Measurements from ENCODE around the gene DTL.
"Not testable (repeated sequence)": the region's sequence is repeated elsewhere in the genome, so short reads cannot be mapped to it uniquely, and the experiment has no call there.

DTL gene

GRCh38 chr1:212035123-212035834 lies at the start of gene DTL, which contains the start of gene INTS7:
Gene DTL, plus strand, starts transcription at chr1:212035748. Its CDS starts 143 bp downstream, at chr1:212035891.
Gene INTS7, minus strand, starts transcription at chr1:212035557. Its CDS starts 120 bp downstream, at chr1:212035437.
- Histone ChIP-seq H3K36me3 (ENCODE audit: insufficient read depth, low read depth, low read length) (peaks cover 30% of the 10 kb centered on the region), H3K9me3 (ENCODE audit: insufficient read depth, low read depth, low read length) (no peaks in the 10 kb centered on the region), H3K27me3 (ENCODE audit: insufficient read depth, low read length) (no peaks in the 10 kb centered on the region), H3K4me1 (ENCODE audit: insufficient read depth, low read length) (peaks cover 10% of the 10 kb centered on the region), H3K27ac (ENCODE audit: low read length) (peak within 1 kb of the TSS; percentile 99), H3K9ac (ENCODE audit: low read depth, low read length) (peak within 1 kb of the TSS; percentile 97), H3K4me3 (ENCODE audit: low read length) (peak within 1 kb of the TSS; percentile 99)

GRCh38 chr1:211986628-211987254 lies 48.8 kb upstream of the DTL start:
- Histone ChIP-seq H3K36me3 (ENCODE audit: insufficient read depth, low read depth, low read length) (peaks cover 40% of the 10 kb centered on the region), H3K9me3 (ENCODE audit: insufficient read depth, low read depth, low read length) (no peaks in the 10 kb centered on the region), H3K27me3 (ENCODE audit: insufficient read depth, low read length) (no peaks in the 10 kb centered on the region), H3K27ac (ENCODE audit: low read length) (no peak overlapping the region), H3K4me1 (ENCODE audit: insufficient read depth, low read length) (no peaks in the 10 kb centered on the region), H3K9ac (ENCODE audit: low read depth, low read length) (no peak overlapping the region), H3K4me3 (ENCODE audit: low read length) (no peak overlapping the region)

- H3K27ac ChIP-seq (ENCODE audit: low read length): no peak overlapping the region
- H3K4me3 ChIP-seq (ENCODE audit: low read length): no peak overlapping the region
- peaks cover 3% of the 10 kb centered on the region; the same call in 1 of the 2 replicates for H3K4me1 ChIP-seq (ENCODE audit: insufficient read depth, low read length)
- H3K27me3 ChIP-seq (ENCODE audit: insufficient read depth, low read length): no peaks in the 10 kb centered on the region
- peaks cover 13% of the 10 kb centered on the region; the same call in 1 of the 2 replicates for H3K36me3 ChIP-seq (ENCODE audit: insufficient read depth, low read depth, low read length)
- H3K9me3 ChIP-seq (ENCODE audit: insufficient read depth, low read depth, low read length): no peaks in the 10 kb centered on the region
- no peak overlapping the region for H3K9ac ChIP-seq (ENCODE audit: low read depth, low read length)
These were observed 43.9 kb upstream of the DTL start for GRCh38 chr1:211991695-211992094.

GRCh38 chr1:211997426-211997825 lies 38.1 kb upstream of the DTL start:
- not testable (repeated sequence) for H3K4me3 ChIP-seq (ENCODE audit: low read length); H3K9ac ChIP-seq (ENCODE audit: low read depth, low read length); H3K4me1 ChIP-seq (ENCODE audit: insufficient read depth, low read length); H3K27me3 ChIP-seq (ENCODE audit: insufficient read depth, low read length); H3K27ac ChIP-seq (ENCODE audit: low read length); H3K9me3 ChIP-seq (ENCODE audit: insufficient read depth, low read depth, low read length)
- peaks cover 16% of the 10 kb centered on the region for H3K36me3 ChIP-seq (ENCODE audit: insufficient read depth, low read depth, low read length)

GRCh38 chr1:212002536-212002935 lies 33.0 kb upstream of the DTL start:
- peak overlapping the region; percentile 38 for H3K27ac ChIP-seq (ENCODE audit: low read length)
- H3K4me3 ChIP-seq (ENCODE audit: low read length): no peak overlapping the region
- H3K4me1 ChIP-seq (ENCODE audit: insufficient read depth, low read length): peaks cover 9% of the 10 kb centered on the region; the same call in 1 of the 2 replicates
- H3K27me3 ChIP-seq (ENCODE audit: insufficient read depth, low read length): no peaks in the 10 kb centered on the region
- H3K36me3 ChIP-seq (ENCODE audit: insufficient read depth, low read depth, low read length): peaks cover 30% of the 10 kb centered on the region
- no peak overlapping the region for H3K9ac ChIP-seq (ENCODE audit: low read depth, low read length)
- H3K9me3 ChIP-seq (ENCODE audit: insufficient read depth, low read depth, low read length): no peaks in the 10 kb centered on the region

- Histone ChIP-seq H3K4me3 (ENCODE audit: low read length) (no peak overlapping the region), H3K36me3 (ENCODE audit: insufficient read depth, low read depth, low read length) (peaks cover 41% of the 10 kb centered on the region), H3K4me1 (ENCODE audit: insufficient read depth, low read length) (peaks cover 9% of the 10 kb centered on the region; the same call in 1 of the 2 replicates), H3K27me3 (ENCODE audit: insufficient read depth, low read length) (no peaks in the 10 kb centered on the region), H3K27ac (ENCODE audit: low read length) (no peak overlapping the region), H3K9me3 (ENCODE audit: insufficient read depth, low read depth, low read length) (no peaks in the 10 kb centered on the region), H3K9ac (ENCODE audit: low read depth, low read length) (no peak overlapping the region)
These were observed 30.5 kb upstream of the DTL start for GRCh38 chr1:212004895-212005608.

- peaks cover 51% of the 10 kb centered on the region for H3K36me3 ChIP-seq (ENCODE audit: insufficient read depth, low read depth, low read length)
- H3K9ac ChIP-seq (ENCODE audit: low read depth, low read length): no peak overlapping the region
- no peak overlapping the region for H3K27ac ChIP-seq (ENCODE audit: low read length)
These were observed 28.4 kb upstream of the DTL start for GRCh38 chr1:212007178-212007577.

GRCh38 chr1:212007886-212008285 lies 27.7 kb upstream of the DTL start:
- Histone ChIP-seq H3K27ac (ENCODE audit: low read length) (no peak overlapping the region), H3K4me1 (ENCODE audit: insufficient read depth, low read length) (peaks cover 5% of the 10 kb centered on the region; the same call in 1 of the 2 replicates), H3K9ac (ENCODE audit: low read depth, low read length) (no peak overlapping the region), H3K9me3 (ENCODE audit: insufficient read depth, low read depth, low read length) (no peaks in the 10 kb centered on the region), H3K4me3 (ENCODE audit: low read length) (no peak overlapping the region), H3K36me3 (ENCODE audit: insufficient read depth, low read depth, low read length) (peaks cover 51% of the 10 kb centered on the region), H3K27me3 (ENCODE audit: insufficient read depth, low read length) (no peaks in the 10 kb centered on the region)

More at GRCh38 chr1:212007178-212007577, 28.4 kb upstream of the DTL start:
- H3K9me3 ChIP-seq (ENCODE audit: insufficient read depth, low read depth, low read length): no peaks in the 10 kb centered on the region
- H3K4me3 ChIP-seq (ENCODE audit: low read length): no peak overlapping the region
- H3K4me1 ChIP-seq (ENCODE audit: insufficient read depth, low read length): peaks cover 9% of the 10 kb centered on the region; the same call in 1 of the 2 replicates
- H3K27me3 ChIP-seq (ENCODE audit: insufficient read depth, low read length): no peaks in the 10 kb centered on the region

GRCh38 chr1:212009561-212009960 lies 26.0 kb upstream of the DTL start:
- Histone ChIP-seq H3K9ac (ENCODE audit: low read depth, low read length) (no peak overlapping the region), H3K27ac (ENCODE audit: low read length) (no peak overlapping the region), H3K9me3 (ENCODE audit: insufficient read depth, low read depth, low read length) (no peaks in the 10 kb centered on the region), H3K36me3 (ENCODE audit: insufficient read depth, low read depth, low read length) (peaks cover 57% of the 10 kb centered on the region), H3K4me1 (ENCODE audit: insufficient read depth, low read length) (no peaks in the 10 kb centered on the region), H3K27me3 (ENCODE audit: insufficient read depth, low read length) (no peaks in the 10 kb centered on the region), H3K4me3 (ENCODE audit: low read length) (no peak overlapping the region)

- Histone ChIP-seq H3K27ac (ENCODE audit: low read length) (no peak overlapping the region), H3K9ac (ENCODE audit: low read depth, low read length) (no peak overlapping the region), H3K4me3 (ENCODE audit: low read length) (no peak overlapping the region), H3K4me1 (ENCODE audit: insufficient read depth, low read length) (no peaks in the 10 kb centered on the region), H3K9me3 (ENCODE audit: insufficient read depth, low read depth, low read length) (no peaks in the 10 kb centered on the region), H3K27me3 (ENCODE audit: insufficient read depth, low read length) (no peaks in the 10 kb centered on the region), H3K36me3 (ENCODE audit: insufficient read depth, low read depth, low read length) (peaks cover 52% of the 10 kb centered on the region)
These were observed 25.5 kb upstream of the DTL start for GRCh38 chr1:212010004-212010403.

- Histone ChIP-seq H3K27me3 (ENCODE audit: insufficient read depth, low read length) (no peaks in the 10 kb centered on the region), H3K36me3 (ENCODE audit: insufficient read depth, low read depth, low read length) (peaks cover 51% of the 10 kb centered on the region), H3K9ac (ENCODE audit: low read depth, low read length) (no peak overlapping the region)
These were observed 23.4 kb upstream of the DTL start for GRCh38 chr1:212012034-212012740.

More at GRCh38 chr1:212012034-212012740, 23.4 kb upstream of the DTL start:
- Histone ChIP-seq H3K9me3 (ENCODE audit: insufficient read depth, low read depth, low read length) (no peaks in the 10 kb centered on the region), H3K4me1 (ENCODE audit: insufficient read depth, low read length) (no peaks in the 10 kb centered on the region), H3K27ac (ENCODE audit: low read length) (no peak overlapping the region), H3K4me3 (ENCODE audit: low read length) (no peak overlapping the region)
